H1 (cell line): ENCODE data around the gene COMT. TPM values are rescaled to one million over a fixed set of nuclear protein-coding genes. Genes with fewer than 3 reads are reported as not detected.

ENCODE experiments used
- BCL11A ChIP-seq, 2 experiments: IDR thresholded peaks; one replicate each; pipeline ENCODE4 v1.6.1; 2011; ENCODE audit warnings: low read depth in 2 of 2, low read length in 2 of 2, mild to moderate bottlenecking in 2 of 2
- HDAC6 ChIP-seq: IDR thresholded peaks from one replicate; pipeline ENCODE4 v1.7.1; 2012; ENCODE audit warnings: low read depth, mild to moderate bottlenecking, inconsistent platforms, low read length, moderate library complexity
- POLR2A ChIP-seq, 2 experiments: IDR thresholded peaks; 1 replicate in 1 of 2; 2 replicates in 1 of 2; pipeline ENCODE4 v1.6.1; 2011; ENCODE audit warnings: low read depth in 2 of 2, low read length in 2 of 2, mild to moderate bottlenecking in 2 of 2; ENCODE audit errors: control extremely low read depth in 1 of 2
- SP1 ChIP-seq: IDR thresholded peaks from 2 replicates; pipeline ENCODE4 v1.6.1; 2011; ENCODE audit warnings: low read depth, low read length
- SRF ChIP-seq: IDR thresholded peaks from 2 replicates; pipeline ENCODE4 v1.6.1; 2011; ENCODE audit warnings: mild to moderate bottlenecking, low read depth, low read length, moderate library complexity
- polyA plus RNA-seq, 7 experiments: library from polyadenylated mRNA; depleted of rRNA in 3 of 7; stranded (reverse) in 5 of 7; unstranded in 2 of 7; fragments of >200 nt in 5 of 7; fragments of 200-250 nt in 2 of 7; gene quantifications; 1 replicate in 5 of 7; 2 replicates in 1 of 7; 4 replicates in 1 of 7; pipeline versions ENCODE4 v1.2.1 to v1.2.3, GENCODE V29; 2011 to 2013; ENCODE audit warnings: missing spikeins in 2 of 7, mixed read lengths in 2 of 7
- total RNA-seq: library from RNA; stranded (reverse); fragmentation: NEBNext Ultra II Directional; extraction: Animal tissue kit (Norgen Biotek cat#: 25700); gene quantifications from 2 replicates; pipeline ENCODE4 v1.2.1, GENCODE V29; 2021
- TF ChIP-seq, protein P1 (sequence below): fragments of 300-600 bp; sonication (generic); IDR thresholded peaks from 2 replicates; pipeline ENCODE4 v1.7.1; 2012; ENCODE audit warnings: low read length, moderate library complexity, mild to moderate bottlenecking, inconsistent platforms; ENCODE audit not compliant: insufficient replicate concordance

The COMT gene
- total and polyA plus RNA-seq, 2 of the 8 experiments (the other 6 are each of a cell fraction or from before 2014, with no cell fraction given): 15.2 to 33.7 TPM

DNA sequence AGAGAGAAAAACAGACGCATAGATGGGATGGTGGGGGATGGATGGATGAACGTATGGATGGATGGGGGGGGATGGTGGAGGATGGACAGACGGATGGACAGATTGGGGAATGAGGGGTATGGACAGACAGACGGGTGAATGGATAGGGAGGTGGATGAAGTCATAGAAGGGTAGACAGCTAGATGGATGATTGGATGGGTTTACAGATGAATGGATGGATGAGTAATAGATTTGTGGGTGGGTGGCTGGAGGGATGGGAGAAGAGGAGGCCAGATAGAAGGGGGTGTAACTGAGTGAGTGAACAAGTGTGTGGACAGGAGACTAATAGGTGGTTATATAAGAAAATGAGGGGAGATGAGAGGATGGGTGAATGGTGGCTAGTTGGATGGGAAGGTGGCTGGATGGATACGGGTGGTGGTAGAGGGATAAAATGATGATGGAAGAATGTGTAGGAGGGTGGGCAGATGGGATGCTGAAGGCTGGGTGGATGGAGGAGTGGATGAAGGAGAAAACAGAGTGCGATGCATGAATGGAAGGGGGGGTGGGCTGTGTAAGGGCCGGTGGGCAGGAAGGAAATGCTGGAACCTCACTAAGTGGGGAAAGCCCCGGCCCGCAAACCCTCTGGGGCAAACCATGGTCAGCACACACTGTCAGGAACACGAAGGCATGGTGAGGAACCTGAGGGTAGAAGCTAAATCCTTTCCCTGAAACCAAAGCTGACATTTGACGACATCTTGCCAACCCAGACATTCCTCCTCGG, 53.5 kb downstream of the COMT start (continued):
- TF ChIP-seq, protein P1, sequence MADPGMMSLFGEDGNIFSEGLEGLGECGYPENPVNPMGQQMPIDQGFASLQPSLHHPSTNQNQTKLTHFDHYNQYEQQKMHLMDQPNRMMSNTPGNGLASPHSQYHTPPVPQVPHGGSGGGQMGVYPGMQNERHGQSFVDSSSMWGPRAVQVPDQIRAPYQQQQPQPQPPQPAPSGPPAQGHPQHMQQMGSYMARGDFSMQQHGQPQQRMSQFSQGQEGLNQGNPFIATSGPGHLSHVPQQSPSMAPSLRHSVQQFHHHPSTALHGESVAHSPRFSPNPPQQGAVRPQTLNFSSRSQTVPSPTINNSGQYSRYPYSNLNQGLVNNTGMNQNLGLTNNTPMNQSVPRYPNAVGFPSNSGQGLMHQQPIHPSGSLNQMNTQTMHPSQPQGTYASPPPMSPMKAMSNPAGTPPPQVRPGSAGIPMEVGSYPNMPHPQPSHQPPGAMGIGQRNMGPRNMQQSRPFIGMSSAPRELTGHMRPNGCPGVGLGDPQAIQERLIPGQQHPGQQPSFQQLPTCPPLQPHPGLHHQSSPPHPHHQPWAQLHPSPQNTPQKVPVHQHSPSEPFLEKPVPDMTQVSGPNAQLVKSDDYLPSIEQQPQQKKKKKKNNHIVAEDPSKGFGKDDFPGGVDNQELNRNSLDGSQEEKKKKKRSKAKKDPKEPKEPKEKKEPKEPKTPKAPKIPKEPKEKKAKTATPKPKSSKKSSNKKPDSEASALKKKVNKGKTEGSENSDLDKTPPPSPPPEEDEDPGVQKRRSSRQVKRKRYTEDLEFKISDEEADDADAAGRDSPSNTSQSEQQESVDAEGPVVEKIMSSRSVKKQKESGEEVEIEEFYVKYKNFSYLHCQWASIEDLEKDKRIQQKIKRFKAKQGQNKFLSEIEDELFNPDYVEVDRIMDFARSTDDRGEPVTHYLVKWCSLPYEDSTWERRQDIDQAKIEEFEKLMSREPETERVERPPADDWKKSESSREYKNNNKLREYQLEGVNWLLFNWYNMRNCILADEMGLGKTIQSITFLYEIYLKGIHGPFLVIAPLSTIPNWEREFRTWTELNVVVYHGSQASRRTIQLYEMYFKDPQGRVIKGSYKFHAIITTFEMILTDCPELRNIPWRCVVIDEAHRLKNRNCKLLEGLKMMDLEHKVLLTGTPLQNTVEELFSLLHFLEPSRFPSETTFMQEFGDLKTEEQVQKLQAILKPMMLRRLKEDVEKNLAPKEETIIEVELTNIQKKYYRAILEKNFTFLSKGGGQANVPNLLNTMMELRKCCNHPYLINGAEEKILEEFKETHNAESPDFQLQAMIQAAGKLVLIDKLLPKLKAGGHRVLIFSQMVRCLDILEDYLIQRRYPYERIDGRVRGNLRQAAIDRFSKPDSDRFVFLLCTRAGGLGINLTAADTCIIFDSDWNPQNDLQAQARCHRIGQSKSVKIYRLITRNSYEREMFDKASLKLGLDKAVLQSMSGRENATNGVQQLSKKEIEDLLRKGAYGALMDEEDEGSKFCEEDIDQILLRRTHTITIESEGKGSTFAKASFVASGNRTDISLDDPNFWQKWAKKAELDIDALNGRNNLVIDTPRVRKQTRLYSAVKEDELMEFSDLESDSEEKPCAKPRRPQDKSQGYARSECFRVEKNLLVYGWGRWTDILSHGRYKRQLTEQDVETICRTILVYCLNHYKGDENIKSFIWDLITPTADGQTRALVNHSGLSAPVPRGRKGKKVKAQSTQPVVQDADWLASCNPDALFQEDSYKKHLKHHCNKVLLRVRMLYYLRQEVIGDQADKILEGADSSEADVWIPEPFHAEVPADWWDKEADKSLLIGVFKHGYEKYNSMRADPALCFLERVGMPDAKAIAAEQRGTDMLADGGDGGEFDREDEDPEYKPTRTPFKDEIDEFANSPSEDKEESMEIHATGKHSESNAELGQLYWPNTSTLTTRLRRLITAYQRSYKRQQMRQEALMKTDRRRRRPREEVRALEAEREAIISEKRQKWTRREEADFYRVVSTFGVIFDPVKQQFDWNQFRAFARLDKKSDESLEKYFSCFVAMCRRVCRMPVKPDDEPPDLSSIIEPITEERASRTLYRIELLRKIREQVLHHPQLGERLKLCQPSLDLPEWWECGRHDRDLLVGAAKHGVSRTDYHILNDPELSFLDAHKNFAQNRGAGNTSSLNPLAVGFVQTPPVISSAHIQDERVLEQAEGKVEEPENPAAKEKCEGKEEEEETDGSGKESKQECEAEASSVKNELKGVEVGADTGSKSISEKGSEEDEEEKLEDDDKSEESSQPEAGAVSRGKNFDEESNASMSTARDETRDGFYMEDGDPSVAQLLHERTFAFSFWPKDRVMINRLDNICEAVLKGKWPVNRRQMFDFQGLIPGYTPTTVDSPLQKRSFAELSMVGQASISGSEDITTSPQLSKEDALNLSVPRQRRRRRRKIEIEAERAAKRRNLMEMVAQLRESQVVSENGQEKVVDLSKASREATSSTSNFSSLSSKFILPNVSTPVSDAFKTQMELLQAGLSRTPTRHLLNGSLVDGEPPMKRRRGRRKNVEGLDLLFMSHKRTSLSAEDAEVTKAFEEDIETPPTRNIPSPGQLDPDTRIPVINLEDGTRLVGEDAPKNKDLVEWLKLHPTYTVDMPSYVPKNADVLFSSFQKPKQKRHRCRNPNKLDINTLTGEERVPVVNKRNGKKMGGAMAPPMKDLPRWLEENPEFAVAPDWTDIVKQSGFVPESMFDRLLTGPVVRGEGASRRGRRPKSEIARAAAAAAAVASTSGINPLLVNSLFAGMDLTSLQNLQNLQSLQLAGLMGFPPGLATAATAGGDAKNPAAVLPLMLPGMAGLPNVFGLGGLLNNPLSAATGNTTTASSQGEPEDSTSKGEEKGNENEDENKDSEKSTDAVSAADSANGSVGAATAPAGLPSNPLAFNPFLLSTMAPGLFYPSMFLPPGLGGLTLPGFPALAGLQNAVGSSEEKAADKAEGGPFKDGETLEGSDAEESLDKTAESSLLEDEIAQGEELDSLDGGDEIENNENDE: no peak
- TF ChIP-seq BCL11A (IDR thresholded peaks at IDR 0.05; ENCODE audit: low read depth in 2 of 2, low read length in 2 of 2): no peak
- no peak for TF ChIP-seq POLR2A (IDR thresholded peaks at IDR 0.05; ENCODE audit: control extremely low read depth in 1 of 2, low read depth in 2 of 2, low read length in 2 of 2)
- no peak for TF ChIP-seq HDAC6
- no peak for TF ChIP-seq SP1
- no peak for TF ChIP-seq SRF
- TF ChIP-seq, all 59 proteins: peak for 0
